Body of pancreas (tissue), 4 donors: ENCODE measurements around the gene CEP104. TPM values are rescaled to one million over a fixed set of nuclear protein-coding genes. Genes with fewer than 3 reads are reported as not detected.

Source experiments
- ATAC-seq: fragments of 150-250 bp; one replicate; pipeline ENCODE4 v1.9.1; 2016
- DNase-seq, 4 donors: peaks; one replicate each; pipeline ENCODE4 v3.0.0-alpha.2; 2019
- H3K27ac ChIP-seq, 4 donors: fragments of 200-600 bp; sonication (generic); 1 replicate in 3 of 4; 2 replicates in 1 of 4; pipeline versions ENCODE4 v1.5.1 to v1.6.1; 2016 to 2019; ENCODE audit warnings: mild to moderate bottlenecking in 1 of 4, mixed read lengths in 1 of 4, moderate library complexity in 1 of 4
- H3K27me3 ChIP-seq, 2 donors: fragments of 200-600 bp; sonication (generic); one replicate each; pipeline ENCODE4 v1.6.0; 2016; ENCODE audit warnings: mild to moderate bottlenecking in 1 of 2
- H3K36me3 ChIP-seq, 2 donors: fragments of 200-600 bp; sonication (generic); replicated peaks in 1 of 2; 2 replicates each; pipeline ENCODE4 v1.5.1; 2016; ENCODE audit warnings: low read depth in 2 of 2; ENCODE audit not compliant: insufficient read depth in 1 of 2
- H3K4me1 ChIP-seq: fragments of 200-600 bp; sonication (generic); one replicate; pipeline ENCODE4 v1.6.0; 2016
- H3K4me3 ChIP-seq, 2 donors: fragments of 200-600 bp; sonication (generic); 1 replicate in 1 of 2; 2 replicates in 1 of 2; pipeline ENCODE4 v1.5.1; 2016 to 2019
- H3K9me3 ChIP-seq, 3 donors: fragments of 200-600 bp; sonication (generic); 1 replicate in 2 of 3; 2 replicates in 1 of 3; pipeline ENCODE4 v1.5.1; 2016
- POLR2A ChIP-seq, 3 donors: fragments of 450-650 bp; IDR thresholded peaks; one replicate each; pipeline ENCODE4 v1.6.1; 2016; ENCODE audit warnings: antibody characterized with exemption in 3 of 3, mild to moderate bottlenecking in 2 of 3
- WGBS, 2 donors: methylation state at CpG; one replicate each; pipeline ENCODE4 v1.1.5; 2017; 5-methylcytosine and 5-hydroxymethylcytosine counted together
- intact Hi-C: fragments of 100-400 bp; cut with DNase I; formaldehyde crosslinking; loops from one replicate; pipeline ENCODE4 v1.15.1; 2023
- total RNA-seq, 2 donors: library from RNA; depleted of rRNA; stranded (reverse); fragments of >200 nt; gene quantifications; one replicate each; pipeline ENCODE4 v1.1.0, GENCODE V29; 2016
- TF ChIP-seq, protein P1 (sequence below), 7 experiments: fragments of 450-650 bp in 4 of 7; fragments of 200-600 bp in 3 of 7; sonication (generic) in 3 of 7; IDR thresholded peaks; one replicate each; pipeline ENCODE4 v1.5.1; 2016 to 2019; ENCODE audit warnings: antibody characterized with exemption in 7 of 7

The CEP104 gene
- total RNA-seq, 2 donors from 2014 or later, result 17.9 to 22.1 TPM

DNA sequence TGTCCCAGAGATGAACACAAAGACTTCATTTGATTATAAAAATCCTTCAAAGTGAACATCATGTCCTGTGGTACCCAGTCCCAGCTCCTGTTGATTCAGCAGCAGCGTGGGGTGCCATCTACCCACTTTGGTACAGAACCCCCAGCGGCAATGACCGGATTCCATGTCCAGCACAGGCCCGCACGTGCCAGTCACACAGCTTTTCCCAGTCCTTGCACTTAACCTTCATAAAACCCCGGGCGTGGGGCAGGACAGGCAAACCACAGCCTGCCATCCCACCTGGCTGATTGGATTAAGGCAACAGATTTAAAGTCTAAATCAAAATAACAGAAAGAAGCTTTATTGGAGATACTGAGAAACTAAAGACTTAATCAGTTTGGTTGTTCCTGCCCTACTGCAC, 15.5 kb downstream of the CEP104 start:
- Histone ChIP-seq H3K4me1 (no peaks in the 10 kb centered on the region), H3K4me3 (no peak overlapping the region), H3K9me3 (peaks cover 0 to 11% (median 0%) of the 10 kb centered on the region in 3 donors), H3K27ac (no peak overlapping the region), H3K36me3 (peaks cover 12 to 39% of the 10 kb centered on the region in 2 donors), H3K27me3 (no peaks in the 10 kb centered on the region)
- TF ChIP-seq, protein P1, sequence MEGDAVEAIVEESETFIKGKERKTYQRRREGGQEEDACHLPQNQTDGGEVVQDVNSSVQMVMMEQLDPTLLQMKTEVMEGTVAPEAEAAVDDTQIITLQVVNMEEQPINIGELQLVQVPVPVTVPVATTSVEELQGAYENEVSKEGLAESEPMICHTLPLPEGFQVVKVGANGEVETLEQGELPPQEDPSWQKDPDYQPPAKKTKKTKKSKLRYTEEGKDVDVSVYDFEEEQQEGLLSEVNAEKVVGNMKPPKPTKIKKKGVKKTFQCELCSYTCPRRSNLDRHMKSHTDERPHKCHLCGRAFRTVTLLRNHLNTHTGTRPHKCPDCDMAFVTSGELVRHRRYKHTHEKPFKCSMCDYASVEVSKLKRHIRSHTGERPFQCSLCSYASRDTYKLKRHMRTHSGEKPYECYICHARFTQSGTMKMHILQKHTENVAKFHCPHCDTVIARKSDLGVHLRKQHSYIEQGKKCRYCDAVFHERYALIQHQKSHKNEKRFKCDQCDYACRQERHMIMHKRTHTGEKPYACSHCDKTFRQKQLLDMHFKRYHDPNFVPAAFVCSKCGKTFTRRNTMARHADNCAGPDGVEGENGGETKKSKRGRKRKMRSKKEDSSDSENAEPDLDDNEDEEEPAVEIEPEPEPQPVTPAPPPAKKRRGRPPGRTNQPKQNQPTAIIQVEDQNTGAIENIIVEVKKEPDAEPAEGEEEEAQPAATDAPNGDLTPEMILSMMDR (IDR thresholded peaks at IDR 0.05), result no peak
- TF ChIP-seq POLR2A (IDR thresholded peaks at IDR 0.05), result no peak
- ATAC-seq, result no peak
- intact Hi-C loops, result no loop called here
- DNase-seq, result no peak
- WGBS, 2 donors, result 97 to 99% methylated on average over 7 of the region's 7 CpGs

DNA sequence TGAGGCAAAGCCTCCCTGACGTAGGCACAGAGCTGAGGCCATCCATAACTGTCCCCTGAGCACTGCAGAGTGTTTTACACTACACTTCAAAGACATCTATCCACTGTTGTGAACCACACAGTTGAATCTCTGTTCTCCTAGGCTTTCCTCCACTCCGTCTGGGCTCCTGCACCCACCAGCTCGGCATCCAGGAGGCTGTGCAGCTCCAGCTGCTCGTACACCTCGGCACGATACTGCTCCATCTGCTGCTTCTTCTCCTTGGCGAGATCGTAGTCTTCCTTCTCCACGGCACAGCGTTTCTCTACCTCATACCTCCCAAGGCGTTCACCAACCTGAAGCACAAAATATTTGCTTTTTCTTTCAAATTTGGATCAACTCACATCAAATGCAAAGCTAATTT, 18.2 kb downstream of the CEP104 start:
- Histone ChIP-seq H3K27ac (no peak overlapping the region), H3K9me3 (peaks cover 0 to 11% (median 0%) of the 10 kb centered on the region in 3 donors), H3K27me3 (no peaks in the 10 kb centered on the region), H3K36me3 (peaks cover 12 to 41% of the 10 kb centered on the region in 2 donors), H3K4me1 (no peaks in the 10 kb centered on the region), H3K4me3 (no peak overlapping the region)
- DNase-seq (no peak), ATAC-seq (no peak)
- intact Hi-C loops, result no loop called here
- TF ChIP-seq, protein P1 (IDR thresholded peaks at IDR 0.05), result no peak
- TF ChIP-seq POLR2A (IDR thresholded peaks at IDR 0.05), result no peak
- 97 to 98% methylated on average over 11 of the region's 11 CpGs for WGBS, 2 donors

DNA sequence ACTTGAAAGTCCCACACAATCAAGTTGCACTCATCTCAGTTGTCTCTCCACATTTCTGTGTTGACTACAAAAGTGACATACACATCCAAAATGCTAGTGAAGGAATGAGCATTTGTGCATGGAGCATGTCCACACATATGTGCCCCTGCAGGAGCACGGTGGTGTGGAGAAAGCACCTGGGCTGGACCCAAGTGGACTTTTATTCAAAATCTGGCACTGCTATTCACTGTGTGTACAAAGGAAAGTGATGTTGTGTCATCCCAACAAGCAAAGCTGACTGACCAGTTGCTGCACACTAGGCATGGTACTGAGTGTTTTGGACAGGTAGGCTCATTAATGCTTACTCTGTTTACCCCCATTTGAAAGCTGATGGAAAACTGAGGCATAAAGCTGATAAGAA, 19.3 kb downstream of the CEP104 start:
- WGBS, 2 donors, result 91 to 95% methylated on average over 1 of the region's 1 CpG
- intact Hi-C loops, result no loop called here
- TF ChIP-seq, protein P1 (IDR thresholded peaks at IDR 0.05), result no peak
- TF ChIP-seq POLR2A (IDR thresholded peaks at IDR 0.05), result no peak
- DNase-seq (no peak), ATAC-seq (no peak)
- Histone ChIP-seq H3K4me3 (no peak overlapping the region), H3K9me3 (peaks cover 0 to 11% (median 0%) of the 10 kb centered on the region in 3 donors), H3K4me1 (no peaks in the 10 kb centered on the region), H3K36me3 (peaks cover 12 to 41% of the 10 kb centered on the region in 2 donors), H3K27ac (no peak overlapping the region), H3K27me3 (no peaks in the 10 kb centered on the region)

DNA sequence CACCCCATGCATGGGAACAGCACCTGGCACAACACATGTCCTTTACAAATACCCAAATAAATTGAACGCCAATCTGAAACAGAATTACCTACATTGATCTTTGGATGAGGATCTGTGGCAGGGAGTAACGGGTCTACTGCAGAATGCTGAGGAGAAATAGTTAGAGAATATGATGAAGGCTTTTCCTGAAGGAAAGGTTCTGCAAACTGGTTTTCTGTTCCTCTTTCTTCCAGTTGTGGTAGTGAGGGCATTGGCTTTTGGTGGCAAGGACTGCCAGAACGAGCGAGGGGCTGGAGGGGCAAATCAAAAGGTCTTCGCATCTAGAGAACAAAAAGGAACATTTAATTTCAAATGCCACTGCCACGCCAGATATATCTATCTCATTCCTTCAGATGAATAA, 19.8 kb downstream of the CEP104 start:
- H3K9me3 ChIP-seq, result peaks cover 0 to 11% (median 0%) of the 10 kb centered on the region in 3 donors
- intact Hi-C loops, result no loop called here
- TF ChIP-seq, protein P1 (IDR thresholded peaks at IDR 0.05), result no peak
- TF ChIP-seq POLR2A (IDR thresholded peaks at IDR 0.05), result no peak
- no peaks in the 10 kb centered on the region for H3K4me1 ChIP-seq
- DNase-seq (no peak), ATAC-seq (no peak)
- peaks cover 12 to 39% of the 10 kb centered on the region in 2 donors for H3K36me3 ChIP-seq
- 96 to 98% methylated on average over 6 of the region's 6 CpGs for WGBS, 2 donors
- H3K27ac ChIP-seq, result no peak overlapping the region
- H3K4me3 ChIP-seq, result no peak overlapping the region
- H3K27me3 ChIP-seq, result no peaks in the 10 kb centered on the region

DNA sequence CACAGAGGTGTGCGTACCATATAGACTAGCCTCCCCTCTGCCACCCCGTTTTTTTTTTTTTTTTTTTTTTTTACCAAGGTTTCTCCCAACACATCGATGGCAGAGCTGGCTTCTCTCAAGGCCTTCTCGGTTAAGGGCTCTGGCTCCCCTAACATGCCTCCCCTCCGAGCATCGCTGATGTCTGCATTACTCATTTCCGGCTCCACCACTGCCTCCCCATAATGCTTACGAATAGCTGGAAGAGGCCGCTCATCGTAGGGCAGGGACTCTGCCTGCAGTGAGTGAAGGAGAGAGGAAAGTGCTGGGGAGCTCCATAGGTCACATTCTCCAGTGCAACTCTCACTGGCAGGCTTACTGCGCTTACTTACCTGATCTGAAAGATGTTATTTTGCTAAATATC, 20.6 kb downstream of the CEP104 start:
- 96 to 98% methylated on average over 11 of the region's 11 CpGs for WGBS, 2 donors
- Histone ChIP-seq H3K4me3 (no peak overlapping the region), H3K27ac (no peak overlapping the region), H3K4me1 (no peaks in the 10 kb centered on the region), H3K36me3 (peaks cover 12 to 36% of the 10 kb centered on the region in 2 donors), H3K9me3 (peaks cover 0 to 11% (median 0%) of the 10 kb centered on the region in 3 donors), H3K27me3 (no peaks in the 10 kb centered on the region)
- TF ChIP-seq POLR2A (IDR thresholded peaks at IDR 0.05), result no peak
- TF ChIP-seq, protein P1 (IDR thresholded peaks at IDR 0.05), result no peak
- ATAC-seq (no peak), DNase-seq (no peak)
- intact Hi-C loops, result no loop called here
